Left lung (tissue), 10 donors: ENCODE data around the gene SNAPC1. TPM values are rescaled to one million over a fixed set of nuclear protein-coding genes. Genes with fewer than 3 reads are reported as not detected.
A peak's percentile ranks its signal among the peaks of the same experiment; 100 is the strongest.

Experiments used
- ATAC-seq: fragments of 200-7000 bp; cut with Tn5 transposase; one replicate; pipeline ENCODE4 v1.9.1; 2020; ENCODE audit warnings: moderate library complexity
- DNase-seq, 4 donors: peaks; one replicate each; pipeline ENCODE4 v3.0.0-alpha.2; 2013 to 2020
- H3K27ac ChIP-seq, 2 donors: fragments of 200-600 bp; sonication (generic) in 1 of 2; one replicate each; pipeline versions ENCODE4 v1.5.0 to v1.8.0; 2020 to 2021
- H3K27me3 ChIP-seq, 2 donors: fragments of 200-600 bp; sonication (generic) in 1 of 2; one replicate each; pipeline versions ENCODE4 v1.5.0 to v1.8.0; 2020 to 2021
- H3K36me3 ChIP-seq, 2 donors: fragments of 200-600 bp; sonication (generic) in 1 of 2; one replicate each; pipeline versions ENCODE4 v1.5.0 to v1.8.0; 2020 to 2021
- H3K4me1 ChIP-seq, 2 donors: fragments of 200-600 bp; one replicate each; pipeline ENCODE4 v1.8.0; 2021
- H3K4me3 ChIP-seq, 2 donors: fragments of 200-600 bp; sonication (generic) in 1 of 2; one replicate each; pipeline versions ENCODE4 v1.5.0 to v1.8.0; 2020 to 2021; ENCODE audit warnings: mild to moderate bottlenecking in 1 of 2
- H3K9me3 ChIP-seq, 2 donors: fragments of 200-600 bp; sonication (generic) in 1 of 2; one replicate each; pipeline versions ENCODE4 v1.5.0 to v1.8.0; 2020 to 2021
- intact Hi-C, 2 donors: fragments of 100-400 bp; cut with DNase I; formaldehyde crosslinking; loops; one replicate each; pipeline versions ENCODE4 v1.11.2 to v1.14.2; 2022
- polyA plus RNA-seq, 6 donors: library from polyadenylated mRNA; unstranded; fragments of 120-200 nt; gene quantifications; one replicate each; pipeline ENCODE4 v1.2.1, GENCODE V29; 2013; ENCODE audit not compliant: insufficient read length in 6 of 6
- total RNA-seq, 2 donors: library from RNA; stranded (reverse); fragmentation: NEBNext Ultra II Directional; extraction: Animal tissue kit (Norgen Biotek cat#: 25700); gene quantifications; one replicate each; pipeline ENCODE4 v1.2.1, GENCODE V29; 2021
- TF ChIP-seq, protein P1 (sequence below), 2 donors: fragments of 200-600 bp; sonication (generic) in 1 of 2; IDR thresholded peaks; one replicate each; pipeline versions ENCODE4 v1.5.0 to v1.8.0; 2021; ENCODE audit warnings: antibody characterized with exemption in 2 of 2
- donor health status: DM: no; HTN: yes; CAD: no.
- donor health status: DM: no; HTN: no; CAD: no.

SNAPC1 gene
- total and polyA plus RNA-seq, 8 donors, result 5.4 to 17.5 (median 13.9) TPM

DNA sequence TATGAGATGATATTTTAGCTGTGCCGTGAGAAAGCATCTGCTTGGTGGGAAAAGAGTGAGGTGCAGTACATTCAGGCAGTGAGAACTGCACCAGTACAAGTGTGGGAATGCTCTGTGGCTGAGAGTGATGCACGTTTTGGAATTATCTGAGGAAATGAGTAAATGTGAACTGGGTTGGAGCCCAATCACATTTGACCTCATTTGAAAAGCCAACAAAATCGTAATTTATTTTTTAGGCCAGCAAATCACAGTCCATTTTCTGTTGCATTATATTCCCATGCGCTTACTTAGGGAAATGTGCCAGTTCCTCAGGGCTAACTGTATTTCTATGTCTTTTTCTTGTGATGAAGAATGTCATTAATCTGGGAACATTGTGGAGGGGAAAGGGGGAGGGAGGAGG, 77.3 kb downstream of the SNAPC1 start:
- TF ChIP-seq, protein P1, sequence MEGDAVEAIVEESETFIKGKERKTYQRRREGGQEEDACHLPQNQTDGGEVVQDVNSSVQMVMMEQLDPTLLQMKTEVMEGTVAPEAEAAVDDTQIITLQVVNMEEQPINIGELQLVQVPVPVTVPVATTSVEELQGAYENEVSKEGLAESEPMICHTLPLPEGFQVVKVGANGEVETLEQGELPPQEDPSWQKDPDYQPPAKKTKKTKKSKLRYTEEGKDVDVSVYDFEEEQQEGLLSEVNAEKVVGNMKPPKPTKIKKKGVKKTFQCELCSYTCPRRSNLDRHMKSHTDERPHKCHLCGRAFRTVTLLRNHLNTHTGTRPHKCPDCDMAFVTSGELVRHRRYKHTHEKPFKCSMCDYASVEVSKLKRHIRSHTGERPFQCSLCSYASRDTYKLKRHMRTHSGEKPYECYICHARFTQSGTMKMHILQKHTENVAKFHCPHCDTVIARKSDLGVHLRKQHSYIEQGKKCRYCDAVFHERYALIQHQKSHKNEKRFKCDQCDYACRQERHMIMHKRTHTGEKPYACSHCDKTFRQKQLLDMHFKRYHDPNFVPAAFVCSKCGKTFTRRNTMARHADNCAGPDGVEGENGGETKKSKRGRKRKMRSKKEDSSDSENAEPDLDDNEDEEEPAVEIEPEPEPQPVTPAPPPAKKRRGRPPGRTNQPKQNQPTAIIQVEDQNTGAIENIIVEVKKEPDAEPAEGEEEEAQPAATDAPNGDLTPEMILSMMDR (IDR thresholded peaks at IDR 0.05), result no peak
- Histone ChIP-seq H3K4me1 (no peaks in the 10 kb centered on the region), H3K9me3 (no peaks in the 10 kb centered on the region), H3K4me3 (no peak overlapping the region), H3K27me3 (no peaks in the 10 kb centered on the region), H3K27ac (no peak overlapping the region), H3K36me3 (no peaks in the 10 kb centered on the region)
- intact Hi-C loops, result loop anchor here (5.0 to 10.0 kb wide), 2 partner anchors 375 to 382 kb away; no protein-coding TSS in a partner anchor
- ATAC-seq (peak; percentile 15), DNase-seq (peak in 2 of 4 donors; percentile 58 to 68)

DNA sequence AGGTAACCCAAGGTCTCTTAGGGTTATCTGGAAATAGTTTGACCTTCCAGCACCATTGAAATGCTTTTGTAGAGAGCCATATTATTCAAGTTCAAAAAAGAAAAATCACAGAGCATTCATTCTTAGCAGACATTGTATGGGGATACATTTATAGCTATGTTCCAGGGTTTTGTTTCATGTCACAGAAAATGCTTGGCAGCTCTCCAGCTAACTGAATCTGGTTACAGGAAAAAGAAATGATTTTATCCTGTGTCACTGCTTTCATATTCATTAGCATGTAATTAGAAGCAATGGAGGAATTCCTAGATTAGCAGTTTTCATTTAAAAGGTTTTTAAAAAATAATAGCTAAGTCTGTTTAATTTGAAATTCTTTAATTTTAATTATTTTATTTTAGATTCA, 78.9 kb downstream of the SNAPC1 start:
- Histone ChIP-seq H3K36me3 (no peaks in the 10 kb centered on the region), H3K27ac (no peak overlapping the region), H3K27me3 (no peaks in the 10 kb centered on the region), H3K4me1 (no peaks in the 10 kb centered on the region), H3K9me3 (peaks cover 0 to 4% of the 10 kb centered on the region in 2 donors), H3K4me3 (no peak overlapping the region)
- TF ChIP-seq, protein P1 (IDR thresholded peaks at IDR 0.05), result no peak
- intact Hi-C loops, result no loop called here
- DNase-seq, result peak in 2 of 4 donors; percentile 32 to 64
- ATAC-seq, result no peak

Other genes starting within 250 kb of the SNAPC1 start
- 100 to 1,000 TPM; 145 to 272 TPM for gene HIF1A, start 66.9 kb upstream of the SNAPC1 start, total RNA-seq
- 100 to 1,000 TPM; 194 to 231 (median 204) TPM for gene HIF1A, start 66.9 kb upstream of the SNAPC1 start, polyA plus RNA-seq
- 1 to 10 TPM in 1 of 2 donors, under 1 TPM in 1; 0.71 to 1.8 TPM for gene SYT16, start 50.3 kb downstream of the SNAPC1 start, total RNA-seq
- gene SYT16, start 50.3 kb downstream of the SNAPC1 start, polyA plus RNA-seq, result 1 to 10 TPM; 1.3 to 3.0 (median 2.2) TPM